Mesendoderm (in vitro differentiated cells): Measurements from ENCODE around the gene KIZ.

Experiments used
- DNase-seq: peaks from one replicate; pipeline ENCODE4 v3.0.0; 2013
- H2AK5ac ChIP-seq: 2 replicates; pipeline ENCODE4 v1.6.1; 2013; ENCODE audit warnings: low read length, inconsistent platforms
- H2BK120ac ChIP-seq: 2 replicates; pipeline ENCODE4 v1.6.1; 2013; ENCODE audit warnings: low read depth, mild to moderate bottlenecking, low read length, moderate library complexity, mixed read lengths
- H2BK15ac ChIP-seq: replicated peaks from 2 replicates; pipeline ENCODE4 v1.6.1; 2013; ENCODE audit warnings: low read depth, mild to moderate bottlenecking, moderate library complexity
- H2BK5ac ChIP-seq: 2 replicates; pipeline ENCODE4 v1.6.1; 2013; ENCODE audit warnings: low read length, inconsistent platforms
- H3K18ac ChIP-seq: 2 replicates; pipeline ENCODE4 v1.6.1; 2013; ENCODE audit warnings: mild to moderate bottlenecking, low read length, mixed read lengths
- H3K23ac ChIP-seq: one replicate; pipeline ENCODE4 v1.6.1; 2013; ENCODE audit warnings: low read length
- H3K27ac ChIP-seq: 2 replicates; pipeline ENCODE4 v1.5.1; 2013; ENCODE audit warnings: low read depth, mild to moderate bottlenecking, inconsistent platforms, low read length, moderate library complexity
- H3K27me3 ChIP-seq: 2 replicates; pipeline ENCODE4 v1.6.1; 2013; ENCODE audit warnings: low read length, control low read depth, mild to moderate bottlenecking, inconsistent platforms; ENCODE audit not compliant: insufficient read depth, poor library complexity
- H3K36me3 ChIP-seq: 2 replicates; pipeline ENCODE4 v1.6.1; 2013; ENCODE audit warnings: low read length, inconsistent platforms; ENCODE audit not compliant: control insufficient read depth, insufficient read depth
- H3K4ac ChIP-seq: one replicate; pipeline ENCODE4 v1.6.1; 2013; ENCODE audit warnings: low read depth, mild to moderate bottlenecking, low read length, moderate library complexity
- H3K4me1 ChIP-seq: 2 replicates; pipeline ENCODE4 v1.6.1; 2013; ENCODE audit warnings: low read depth, low read length, inconsistent platforms; ENCODE audit not compliant: control insufficient read depth
- H3K4me2 ChIP-seq: 2 replicates; pipeline ENCODE4 v1.6.1; 2013; ENCODE audit warnings: low read length
- H3K4me3 ChIP-seq: 2 replicates; pipeline ENCODE4 v1.5.1; 2013; ENCODE audit warnings: mild to moderate bottlenecking, low read length
- H3K56ac ChIP-seq: one replicate; pipeline ENCODE4 v1.6.1; 2013; ENCODE audit warnings: low read length
- H3K79me1 ChIP-seq: 2 replicates; pipeline ENCODE4 v1.6.1; 2013; ENCODE audit warnings: low read length, inconsistent platforms
- H3K79me2 ChIP-seq: 2 replicates; pipeline ENCODE4 v1.6.1; 2013; ENCODE audit warnings: mild to moderate bottlenecking, low read length; ENCODE audit not compliant: control insufficient read depth, insufficient read depth
- H3K9ac ChIP-seq: 2 replicates; pipeline ENCODE4 v1.6.1; 2013; ENCODE audit warnings: low read length, inconsistent platforms
- H4K5ac ChIP-seq: one replicate; pipeline ENCODE4 v1.6.1; 2013; ENCODE audit warnings: low read length
- H4K8ac ChIP-seq: one replicate; pipeline ENCODE4 v1.6.1; 2013; ENCODE audit warnings: low read depth, mild to moderate bottlenecking, control low read depth, low read length, moderate library complexity
- WGBS: extraction: QIAGEN DNeasy Blood & Tissue Kit; methylation state at CpG from one replicate; pipeline ENCODE4 v1.1.7; 2013; ENCODE audit warnings: low lambda C conversion rate, missing lambda C conversion rate; ENCODE audit not compliant: insufficient coverage; ENCODE audit errors: extremely low coverage; 5-methylcytosine and 5-hydroxymethylcytosine counted together

The KIZ gene

GRCh38 chr20:21183722-21184121 is 57.8 kb downstream of the KIZ start:
- H2AK5ac ChIP-seq, result no peak overlapping the region
- H3K4me3 ChIP-seq, result no peak overlapping the region
- H4K8ac ChIP-seq, result no peak overlapping the region
- no peak overlapping the region for H3K9ac ChIP-seq
- no peaks in the 10 kb centered on the region for H3K79me2 ChIP-seq
- H3K79me1 ChIP-seq, result no peaks in the 10 kb centered on the region
- no peaks in the 10 kb centered on the region for H3K36me3 ChIP-seq
- no peak overlapping the region for H3K4ac ChIP-seq
- no peak overlapping the region for H2BK15ac ChIP-seq
- H3K27me3 ChIP-seq, result no peaks in the 10 kb centered on the region
- H4K5ac ChIP-seq, result no peak overlapping the region
- H2BK5ac ChIP-seq, result no peak overlapping the region
- peaks cover 2% of the 10 kb centered on the region for H3K4me1 ChIP-seq
- H3K4me2 ChIP-seq, result no peak overlapping the region
- no peak overlapping the region for H3K23ac ChIP-seq
- H3K56ac ChIP-seq, result no peak overlapping the region
- DNase-seq, result no peak
- H3K18ac ChIP-seq, result no peak overlapping the region
- H2BK120ac ChIP-seq, result no peak overlapping the region
- WGBS, result no CpG with 5 or more reads among the region's 2 CpGs
- H3K27ac ChIP-seq, result no peak overlapping the region

GRCh38 chr20:21184819-21185218 is 58.9 kb downstream of the KIZ start:
- H3K4ac ChIP-seq, result no peak overlapping the region
- H2BK5ac ChIP-seq, result no peak overlapping the region
- no peak overlapping the region for H3K27ac ChIP-seq
- no peak overlapping the region for H3K9ac ChIP-seq
- no peak overlapping the region for H4K8ac ChIP-seq
- no peak overlapping the region for H3K4me2 ChIP-seq
- H3K27me3 ChIP-seq, result no peaks in the 10 kb centered on the region
- H3K4me1 ChIP-seq, result peaks cover 4% of the 10 kb centered on the region
- no peak overlapping the region for H2BK15ac ChIP-seq
- no peaks in the 10 kb centered on the region for H3K79me2 ChIP-seq
- no peak overlapping the region for H3K18ac ChIP-seq
- no peak overlapping the region for H4K5ac ChIP-seq
- H3K56ac ChIP-seq, result no peak overlapping the region
- no peak overlapping the region for H3K4me3 ChIP-seq
- no CpG with 5 or more reads among the region's 3 CpGs for WGBS
- H3K36me3 ChIP-seq, result no peaks in the 10 kb centered on the region
- no peak overlapping the region for H2BK120ac ChIP-seq
- H3K79me1 ChIP-seq, result no peaks in the 10 kb centered on the region
- no peak overlapping the region for H3K23ac ChIP-seq
- H2AK5ac ChIP-seq, result no peak overlapping the region
- DNase-seq, result peak; percentile 37

GRCh38 chr20:21185849-21186248 is 60.0 kb downstream of the KIZ start:
- H3K79me1 ChIP-seq, result no peaks in the 10 kb centered on the region
- no peak overlapping the region for H3K9ac ChIP-seq
- no peak overlapping the region for H3K4ac ChIP-seq
- no peak for DNase-seq
- H3K23ac ChIP-seq, result no peak overlapping the region
- H3K4me3 ChIP-seq, result no peak overlapping the region
- peaks cover 2% of the 10 kb centered on the region for H3K4me1 ChIP-seq
- H3K27ac ChIP-seq, result no peak overlapping the region
- no peak overlapping the region for H2BK15ac ChIP-seq
- H2BK120ac ChIP-seq, result no peak overlapping the region
- H3K18ac ChIP-seq, result no peak overlapping the region
- H3K79me2 ChIP-seq, result no peaks in the 10 kb centered on the region
- no peak overlapping the region for H4K8ac ChIP-seq
- H2BK5ac ChIP-seq, result no peak overlapping the region
- no peak overlapping the region for H2AK5ac ChIP-seq
- WGBS, result 100% methylated on average over 2 of the region's 5 CpGs
- no peaks in the 10 kb centered on the region for H3K27me3 ChIP-seq
- no peaks in the 10 kb centered on the region for H3K36me3 ChIP-seq
- no peak overlapping the region for H4K5ac ChIP-seq
- H3K56ac ChIP-seq, result no peak overlapping the region
- no peak overlapping the region for H3K4me2 ChIP-seq

GRCh38 chr20:21189761-21190523 is 64.1 kb downstream of the KIZ start:
- no peak overlapping the region for H4K8ac ChIP-seq
- no peak overlapping the region for H3K4ac ChIP-seq
- peak overlapping the region; percentile 74 for H3K27ac ChIP-seq
- no peak overlapping the region for H3K4me3 ChIP-seq
- DNase-seq, result peak; percentile 95
- H3K79me2 ChIP-seq, result no peaks in the 10 kb centered on the region
- no peak overlapping the region for H4K5ac ChIP-seq
- peak overlapping the region; percentile 65 for H3K56ac ChIP-seq
- H2AK5ac ChIP-seq, result no peak overlapping the region
- H3K27me3 ChIP-seq, result no peaks in the 10 kb centered on the region
- H3K79me1 ChIP-seq, result no peaks in the 10 kb centered on the region
- peak overlapping the region; percentile 71 for H2BK5ac ChIP-seq
- no CpG with 5 or more reads among the region's 10 CpGs for WGBS
- H3K4me1 ChIP-seq, result peaks cover 2% of the 10 kb centered on the region
- no peak overlapping the region for H2BK120ac ChIP-seq
- no peak overlapping the region for H3K18ac ChIP-seq
- H3K4me2 ChIP-seq, result no peak overlapping the region
- no peak overlapping the region for H3K9ac ChIP-seq
- H3K36me3 ChIP-seq, result no peaks in the 10 kb centered on the region
- no peak overlapping the region for H3K23ac ChIP-seq
- H2BK15ac ChIP-seq, result no peak overlapping the region

- H3K79me1 ChIP-seq, result no peaks in the 10 kb centered on the region
- H3K4me3 ChIP-seq, result no peak overlapping the region
- no peak overlapping the region for H3K23ac ChIP-seq
- no peak for DNase-seq
- H3K9ac ChIP-seq, result no peak overlapping the region
- H2BK5ac ChIP-seq, result no peak overlapping the region
- H3K36me3 ChIP-seq, result no peaks in the 10 kb centered on the region
- H4K8ac ChIP-seq, result no peak overlapping the region
- no peak overlapping the region for H3K27ac ChIP-seq
- H4K5ac ChIP-seq, result no peak overlapping the region
- no peak overlapping the region for H2AK5ac ChIP-seq
- no peaks in the 10 kb centered on the region for H3K79me2 ChIP-seq
- H3K4me2 ChIP-seq, result no peak overlapping the region
- H3K4ac ChIP-seq, result no peak overlapping the region
- no peak overlapping the region for H2BK15ac ChIP-seq
- H2BK120ac ChIP-seq, result peak overlapping the region; percentile 68
- H3K4me1 ChIP-seq, result peaks cover 2% of the 10 kb centered on the region
- no peak overlapping the region for H3K56ac ChIP-seq
- no CpG with 5 or more reads among the region's 1 CpG for WGBS
- no peak overlapping the region for H3K18ac ChIP-seq
- H3K27me3 ChIP-seq, result no peaks in the 10 kb centered on the region
Observed at GRCh38 chr20:21190869-21191268, 65.0 kb downstream of the KIZ start.

GRCh38 chr20:21191839-21192238 is 66.0 kb downstream of the KIZ start:
- peak; percentile 85 for DNase-seq
- no peak overlapping the region for H2BK15ac ChIP-seq

More at GRCh38 chr20:21191839-21192238, 66.0 kb downstream of the KIZ start:
- no peaks in the 10 kb centered on the region for H3K79me2 ChIP-seq
- H3K18ac ChIP-seq, result no peak overlapping the region
- no peak overlapping the region for H3K4ac ChIP-seq
- H3K27me3 ChIP-seq, result no peaks in the 10 kb centered on the region
- no peak overlapping the region for H3K27ac ChIP-seq
- H3K9ac ChIP-seq, result no peak overlapping the region
- no peak overlapping the region for H3K56ac ChIP-seq
- no peaks in the 10 kb centered on the region for H3K36me3 ChIP-seq
- H4K5ac ChIP-seq, result no peak overlapping the region
- H3K79me1 ChIP-seq, result no peaks in the 10 kb centered on the region
- no CpG with 5 or more reads among the region's 5 CpGs for WGBS
- peaks cover 2% of the 10 kb centered on the region for H3K4me1 ChIP-seq
- no peak overlapping the region for H3K4me3 ChIP-seq
- no peak overlapping the region for H2BK120ac ChIP-seq
- H2AK5ac ChIP-seq, result no peak overlapping the region
- no peak overlapping the region for H2BK5ac ChIP-seq
- H3K23ac ChIP-seq, result no peak overlapping the region
- no peak overlapping the region for H4K8ac ChIP-seq
- H3K4me2 ChIP-seq, result no peak overlapping the region
